Osteocyte (in vitro differentiated cells): ENCODE data around the gene PSEN1. TPM values are rescaled to one million over a fixed set of nuclear protein-coding genes. Genes with fewer than 3 reads are reported as not detected.

Source experiments
- DNase-seq: peaks from one replicate; pipeline ENCODE4 v3.0.0; 2021; ENCODE audit warnings: mixed read lengths; ENCODE audit not compliant: unreplicated experiment; ENCODE audit errors: extremely low spot score
- H3K27ac Mint-ChIP-seq: one replicate; pipeline ENCODE4 v1.8.0; 2021; ENCODE audit warnings: mild to moderate bottlenecking, mixed read lengths; ENCODE audit not compliant: unreplicated experiment
- H3K27me3 Mint-ChIP-seq: one replicate; pipeline ENCODE4 v1.8.0; 2021; ENCODE audit warnings: mixed read lengths; ENCODE audit not compliant: unreplicated experiment
- H3K36me3 Mint-ChIP-seq: one replicate; pipeline ENCODE4 v1.8.0; 2021; ENCODE audit warnings: mixed read lengths; ENCODE audit not compliant: unreplicated experiment
- H3K4me1 Mint-ChIP-seq: one replicate; pipeline ENCODE4 v1.8.0; 2021; ENCODE audit warnings: mixed read lengths; ENCODE audit not compliant: unreplicated experiment
- H3K4me3 Mint-ChIP-seq: one replicate; pipeline ENCODE4 v1.8.0; 2021; ENCODE audit warnings: mild to moderate bottlenecking, moderate library complexity, mixed read lengths; ENCODE audit not compliant: unreplicated experiment
- H3K9me3 Mint-ChIP-seq: one replicate; pipeline ENCODE4 v1.8.0; 2021; ENCODE audit warnings: mixed read lengths; ENCODE audit not compliant: unreplicated experiment
- CTCF ChIP-seq: fragments of 200-600 bp; sonication (generic); IDR thresholded peaks from 2 replicates; pipeline ENCODE4 v1.5.0; 2021; ENCODE audit warnings: antibody characterized with exemption, mild to moderate bottlenecking, moderate library complexity
- total RNA-seq: library from RNA; stranded (reverse); gene quantifications from 2 replicates; pipeline ENCODE4 v1.2.1, GENCODE V29; 2021

PSEN1 gene
- total RNA-seq, 1 donor from 2014 or later, result 64.4 TPM

GRCh38 chr14:73234586-73235394 lies 98.5 kb downstream of the PSEN1 start:
- Mint-ChIP-seq H3K4me3 (no peak overlapping the region), H3K4me1 (peaks cover 65% of the 10 kb centered on the region), H3K9me3 (no peaks in the 10 kb centered on the region), H3K27me3 (peaks cover 8% of the 10 kb centered on the region), H3K36me3 (no peaks in the 10 kb centered on the region), H3K27ac (peak overlapping the region; percentile 9)
- TF ChIP-seq CTCF, result no peak
- no peak for DNase-seq

- DNase-seq, result no peak
- peak overlapping the region; percentile 9 for H3K27ac Mint-ChIP-seq
Measured at GRCh38 chr14:73235531-73236155, 99.3 kb downstream of the PSEN1 start.

GRCh38 chr14:73236157-73236556 lies 99.8 kb downstream of the PSEN1 start:
- H3K9me3 Mint-ChIP-seq, result no peaks in the 10 kb centered on the region
- DNase-seq, result no peak
- H3K4me3 Mint-ChIP-seq, result peak overlapping the region; percentile 30
- peaks cover 8% of the 10 kb centered on the region for H3K27me3 Mint-ChIP-seq
- H3K27ac Mint-ChIP-seq, result peak overlapping the region; percentile 5
- H3K36me3 Mint-ChIP-seq, result no peaks in the 10 kb centered on the region
- TF ChIP-seq CTCF, result no peak
- peaks cover 75% of the 10 kb centered on the region for H3K4me1 Mint-ChIP-seq

More at GRCh38 chr14:73235531-73236155, 99.3 kb downstream of the PSEN1 start:
- no peaks in the 10 kb centered on the region for H3K36me3 Mint-ChIP-seq
- peaks cover 70% of the 10 kb centered on the region for H3K4me1 Mint-ChIP-seq
- TF ChIP-seq CTCF, result no peak
- peaks cover 8% of the 10 kb centered on the region for H3K27me3 Mint-ChIP-seq
- no peaks in the 10 kb centered on the region for H3K9me3 Mint-ChIP-seq
- no peak overlapping the region for H3K4me3 Mint-ChIP-seq

- peak overlapping the region; percentile 70 for H3K4me3 Mint-ChIP-seq
- no peaks in the 10 kb centered on the region for H3K36me3 Mint-ChIP-seq
- TF ChIP-seq CTCF, result no peak
- peaks cover 79% of the 10 kb centered on the region for H3K4me1 Mint-ChIP-seq
- H3K27me3 Mint-ChIP-seq, result peaks cover 8% of the 10 kb centered on the region
- H3K9me3 Mint-ChIP-seq, result no peaks in the 10 kb centered on the region
- no peak for DNase-seq
- peak overlapping the region; percentile 58 for H3K27ac Mint-ChIP-seq
Measured at GRCh38 chr14:73236752-73237218, 100.5 kb downstream of the PSEN1 start.

GRCh38 chr14:73237219-73237785 lies 101.0 kb downstream of the PSEN1 start, which contains the start of gene PAPLN:
PAPLN (plus strand) TSS chr14:73237506; CDS start chr14:73239779, 2,273 bp downstream.
- no peaks in the 10 kb centered on the region for H3K9me3 Mint-ChIP-seq
- DNase-seq, result peak; percentile 85
- peak within 1 kb of the TSS; percentile 82 for H3K27ac Mint-ChIP-seq
- no peak for TF ChIP-seq CTCF
- peak within 1 kb of the TSS; percentile 73 for H3K4me3 Mint-ChIP-seq
- H3K4me1 Mint-ChIP-seq, result peaks cover 78% of the 10 kb centered on the region
- no peaks in the 10 kb centered on the region for H3K36me3 Mint-ChIP-seq
- peaks cover 8% of the 10 kb centered on the region for H3K27me3 Mint-ChIP-seq
